Hepatocyte (in vitro differentiated cells): ENCODE results near the gene PNPLA2. TPM values are rescaled to one million over a fixed set of nuclear protein-coding genes. Genes with fewer than 3 reads are reported as not detected.

Experiments
- DNase-seq: peaks from one replicate; pipeline ENCODE4 v3.0.0-alpha.2; 2016; ENCODE audit warnings: low spot score
- H2AFZ ChIP-seq: fragments of 200-600 bp; sonication (generic); 2 replicates; pipeline ENCODE4 v1.6.0; 2016; ENCODE audit warnings: antibody characterized with exemption, mild to moderate bottlenecking
- H3K27ac ChIP-seq: fragments of 200-600 bp; sonication (generic); 2 replicates; pipeline ENCODE4 v1.5.1; 2016; ENCODE audit warnings: mild to moderate bottlenecking
- H3K27me3 ChIP-seq: fragments of 200-600 bp; sonication (generic); 2 replicates; pipeline ENCODE4 v1.6.1; 2016
- H3K36me3 ChIP-seq: fragments of 200-600 bp; sonication (generic); replicated peaks from 2 replicates; pipeline ENCODE4 v1.5.1; 2016; ENCODE audit warnings: low read depth; ENCODE audit not compliant: insufficient read depth
- H3K4me1 ChIP-seq: fragments of 200-600 bp; sonication (generic); 2 replicates; pipeline ENCODE4 v1.5.1; 2016; ENCODE audit warnings: mild to moderate bottlenecking, moderate library complexity; ENCODE audit not compliant: insufficient read depth
- H3K4me2 ChIP-seq: fragments of 200-600 bp; sonication (generic); 2 replicates; pipeline ENCODE4 v1.6.0; 2016
- H3K4me3 ChIP-seq: fragments of 200-600 bp; sonication (generic); 2 replicates; pipeline ENCODE4 v1.5.1; 2016; ENCODE audit warnings: mild to moderate bottlenecking
- H3K79me2 ChIP-seq: fragments of 200-600 bp; sonication (generic); 2 replicates; pipeline ENCODE4 v1.6.0; 2017; ENCODE audit warnings: mild to moderate bottlenecking
- H3K9me2 ChIP-seq: fragments of 200-600 bp; sonication (generic); replicated peaks from 2 replicates; pipeline ENCODE4 v1.6.0; 2017; ENCODE audit warnings: mild to moderate bottlenecking; ENCODE audit not compliant: insufficient read depth
- H3K9me3 ChIP-seq: fragments of 200-600 bp; sonication (generic); 2 replicates; pipeline ENCODE4 v1.5.1; 2016; ENCODE audit warnings: low read depth, mild to moderate bottlenecking
- H4K20me1 ChIP-seq: fragments of 200-600 bp; sonication (generic); 2 replicates; pipeline ENCODE4 v1.6.0; 2016; ENCODE audit warnings: mild to moderate bottlenecking; ENCODE audit not compliant: insufficient read depth, poor library complexity, severe bottlenecking
- CTCF ChIP-seq: fragments of 200-600 bp; sonication (generic); IDR thresholded peaks from 2 replicates; pipeline ENCODE4 v1.5.1; 2016; ENCODE audit warnings: antibody characterized with exemption, mild to moderate bottlenecking; ENCODE audit not compliant: poor library complexity
- EZH2 ChIP-seq: fragments of 200-600 bp; sonication (generic); IDR thresholded peaks from 2 replicates; pipeline ENCODE4 v1.6.1; 2016; ENCODE audit warnings: antibody characterized with exemption, mild to moderate bottlenecking, borderline replicate concordance
- EZH2phosphoT487 ChIP-seq: fragments of 200-600 bp; sonication (generic); IDR thresholded peaks from one replicate; pipeline ENCODE4 v1.6.1; 2018; ENCODE audit warnings: antibody characterized with exemption, mild to moderate bottlenecking, low read depth, moderate library complexity; ENCODE audit not compliant: unreplicated experiment, severe bottlenecking
- WGBS: methylation state at CpG from one replicate; pipeline ENCODE4 v1.1.6; 2016; ENCODE audit warnings: low lambda C conversion rate; ENCODE audit errors: missing lambda C conversion rate; 5-methylcytosine and 5-hydroxymethylcytosine counted together
- polyA plus RNA-seq: library from polyadenylated mRNA; unstranded; fragments of >200 nt; fragmentation: Nextera tagmentation; extraction: Ambion mirVana; gene quantifications from 2 replicates; pipeline ENCODE4 v1.2.1, GENCODE V29; 2016
- total RNA-seq: library from RNA; depleted of rRNA; stranded (reverse); fragments of >200 nt; gene quantifications from 2 replicates; pipeline ENCODE4 v1.2.3, GENCODE V29; 2014

The PNPLA2 gene
- total and polyA plus RNA-seq, 2 experiments from 2014 or later: 12.9 to 50.0 TPM

GRCh38 chr11:779955-780532, 38.7 kb upstream of the PNPLA2 start:
- Histone ChIP-seq H3K9me2 (no peaks in the 10 kb centered on the region), H3K36me3 (no peaks in the 10 kb centered on the region), H3K4me3 (no peak overlapping the region), H3K27ac (no peak overlapping the region), H2AFZ (no peak overlapping the region), H3K4me2 (no peak overlapping the region), H4K20me1 (peaks cover 21% of the 10 kb centered on the region), H3K27me3 (no peaks in the 10 kb centered on the region), H3K9me3 (no peaks in the 10 kb centered on the region), H3K4me1 (peaks cover 31% of the 10 kb centered on the region), H3K79me2 (peaks cover 40% of the 10 kb centered on the region)
- DNase-seq: no peak
- WGBS: 98% methylated on average over 16 of the region's 16 CpGs
- TF ChIP-seq CTCF (no peak), EZH2 (no peak), EZH2phosphoT487 (no peak)

- H3K36me3 ChIP-seq: no peaks in the 10 kb centered on the region
- no peaks in the 10 kb centered on the region for H3K9me3 ChIP-seq
- no peak for DNase-seq
- H3K79me2 ChIP-seq: peaks cover 17% of the 10 kb centered on the region
- no peak overlapping the region for H2AFZ ChIP-seq
- peaks cover 4% of the 10 kb centered on the region for H4K20me1 ChIP-seq
- peaks cover 18% of the 10 kb centered on the region for H3K4me1 ChIP-seq
- H3K4me2 ChIP-seq: peak overlapping the region; percentile 35
- 83% methylated on average over 35 of the region's 36 CpGs for WGBS
- H3K9me2 ChIP-seq: no peaks in the 10 kb centered on the region
- TF ChIP-seq EZH2phosphoT487: no peak
- TF ChIP-seq CTCF: no peak
- TF ChIP-seq EZH2: no peak
- peak overlapping the region; percentile 2 for H3K27ac ChIP-seq
- H3K27me3 ChIP-seq: no peaks in the 10 kb centered on the region
- H3K4me3 ChIP-seq: no peak overlapping the region
Observed at GRCh38 chr11:782264-783174, 36.2 kb upstream of the PNPLA2 start.

GRCh38 chr11:783581-784015, 35.1 kb upstream of the PNPLA2 start:
- Histone ChIP-seq H2AFZ (no peak overlapping the region), H3K4me3 (no peak overlapping the region), H3K27ac (peak overlapping the region; percentile 10), H3K9me3 (no peaks in the 10 kb centered on the region), H3K4me1 (peaks cover 10% of the 10 kb centered on the region), H3K9me2 (no peaks in the 10 kb centered on the region), H3K4me2 (peak overlapping the region; percentile 35), H3K27me3 (no peaks in the 10 kb centered on the region), H3K79me2 (peaks cover 6% of the 10 kb centered on the region), H4K20me1 (peaks cover 4% of the 10 kb centered on the region), H3K36me3 (no peaks in the 10 kb centered on the region)
- peak; percentile 93 for DNase-seq
- 6% methylated on average over 24 of the region's 24 CpGs for WGBS
- TF ChIP-seq EZH2phosphoT487 (no peak), EZH2 (no peak), CTCF (peak; percentile 82)
